ENCODE data around the gene MACC1.
"Not testable (repeated sequence)": the region's sequence is repeated elsewhere in the genome, so short reads cannot be mapped to it uniquely, and the experiment has no call there.

The MACC1 gene

GRCh38 chr7:20229646-20230500 is 12.7 kb upstream of the MACC1 start:
- no peak for DNase-seq

- no peak for DNase-seq
Observed at GRCh38 chr7:20229081-20229480, 11.9 kb upstream of the MACC1 start.

GRCh38 chr7:20228654-20229053 is 11.5 kb upstream of the MACC1 start:
- DNase-seq: no peak

- no peak for DNase-seq
Observed at GRCh38 chr7:20227291-20227795, 10.2 kb upstream of the MACC1 start.

- DNase-seq: no peak
Observed at GRCh38 chr7:20226860-20227259, 9.7 kb upstream of the MACC1 start.

GRCh38 chr7:20225384-20225783 is 8.2 kb upstream of the MACC1 start:
- DNase-seq: no peak

GRCh38 chr7:20224025-20224424 is 6.8 kb upstream of the MACC1 start:
- DNase-seq: no peak

GRCh38 chr7:20223356-20223755 is 6.2 kb upstream of the MACC1 start:
- DNase-seq: no peak

- DNase-seq: no peak
Observed at GRCh38 chr7:20222219-20222828, 5.1 kb upstream of the MACC1 start.

GRCh38 chr7:20220921-20221547 is 3.9 kb upstream of the MACC1 start:
- no peak for DNase-seq

GRCh38 chr7:20220293-20220761 is 3.1 kb upstream of the MACC1 start:
- no peak for DNase-seq

GRCh38 chr7:20219446-20220292 is 2.5 kb upstream of the MACC1 start:
- peak; percentile 97 for DNase-seq

- no peak for DNase-seq
Observed at GRCh38 chr7:20219062-20219445, 1.9 kb upstream of the MACC1 start.

- no peak for DNase-seq
Observed at GRCh38 chr7:20218279-20218678, 1.1 kb upstream of the MACC1 start.

GRCh38 chr7:20216406-20217036 is 663 bp downstream of the MACC1 start:
- DNase-seq: no peak

GRCh38 chr7:20214921-20215669 is 2.1 kb downstream of the MACC1 start:
- no peak for DNase-seq

GRCh38 chr7:20214132-20214531 is 3.1 kb downstream of the MACC1 start:
- no peak for DNase-seq

GRCh38 chr7:20213378-20213777 is 3.8 kb downstream of the MACC1 start:
- DNase-seq: no peak

GRCh38 chr7:20211376-20211775 is 5.8 kb downstream of the MACC1 start:
- DNase-seq: no peak

GRCh38 chr7:20208651-20209307 is 8.4 kb downstream of the MACC1 start:
- no peak for DNase-seq

- not testable (repeated sequence) for DNase-seq
Observed at GRCh38 chr7:20207811-20208210, 9.4 kb downstream of the MACC1 start.
